Fibroblast of lung (primary cell): ENCODE measurements around the gene NCAM2. TPM values are rescaled to one million over a fixed set of nuclear protein-coding genes. Genes with fewer than 3 reads are reported as not detected.

Experiments
- DNase-seq, 2 donors: peaks; one replicate each; pipeline versions ENCODE4 v3.0.0 to v3.0.0-alpha.2; 2010; ENCODE audit warnings: low read depth in 2 of 2
- H2AFZ ChIP-seq: 2 replicates; pipeline ENCODE4 v1.5.1; 2012; ENCODE audit warnings: low read length, control low read depth, inconsistent platforms
- H3K27ac ChIP-seq: 2 replicates; pipeline ENCODE4 v1.5.1; 2011; ENCODE audit warnings: low read length, control low read depth; ENCODE audit not compliant: insufficient read depth
- H3K27me3 ChIP-seq: 2 replicates; pipeline ENCODE4 v1.5.1; 2011; ENCODE audit warnings: mild to moderate bottlenecking, low read length; ENCODE audit not compliant: control insufficient read depth, insufficient read depth
- H3K36me3 ChIP-seq: 2 replicates; pipeline ENCODE4 v1.5.1; 2011; ENCODE audit warnings: low read length; ENCODE audit not compliant: control insufficient read depth, insufficient read depth
- H3K4me1 ChIP-seq: 2 replicates; pipeline ENCODE4 v1.5.1; 2011; ENCODE audit warnings: low read length; ENCODE audit not compliant: control insufficient read depth, insufficient read depth; ENCODE audit errors: extremely low read depth
- H3K4me2 ChIP-seq: 2 replicates; pipeline ENCODE4 v1.5.1; 2011; ENCODE audit warnings: low read length, control low read depth; ENCODE audit not compliant: insufficient read depth; ENCODE audit errors: extremely low read depth
- H3K4me3 ChIP-seq, 4 experiments: fragments of 200-600 bp in 1 of 4; sonication (generic) in 1 of 4; replicated peaks in 1 of 4; 2 replicates each; pipeline ENCODE4 v1.5.1; 2011 to 2016; ENCODE audit warnings: low read length in 4 of 4, low read depth in 3 of 4, mild to moderate bottlenecking in 3 of 4, control low read depth in 2 of 4, inconsistent platforms in 1 of 4, mixed read lengths in 1 of 4; ENCODE audit not compliant: insufficient read depth in 1 of 4; ENCODE audit errors: control extremely low read depth in 1 of 4
- H3K79me2 ChIP-seq: 2 replicates; pipeline ENCODE4 v1.5.1; 2012; ENCODE audit warnings: mild to moderate bottlenecking, low read length, inconsistent platforms; ENCODE audit not compliant: control insufficient read depth, insufficient read depth
- H3K9ac ChIP-seq: 2 replicates; pipeline ENCODE4 v1.5.1; 2011; ENCODE audit warnings: mild to moderate bottlenecking, low read length, control low read depth; ENCODE audit not compliant: insufficient read depth
- H3K9me3 ChIP-seq: 2 replicates; pipeline ENCODE4 v1.5.1; 2012; ENCODE audit warnings: low read depth, low read length; ENCODE audit not compliant: control insufficient read depth, insufficient read depth
- H4K20me1 ChIP-seq: 2 replicates; pipeline ENCODE4 v1.5.1; 2011; ENCODE audit warnings: low read length; ENCODE audit not compliant: control insufficient read depth, insufficient read depth; ENCODE audit errors: extremely low read depth
- EZH2 ChIP-seq: IDR thresholded peaks from 2 replicates; pipeline ENCODE4 v1.5.1; 2012; ENCODE audit warnings: low read length, control low read depth, mild to moderate bottlenecking; ENCODE audit errors: missing control alignments
- polyA plus RNA-seq, 2 donors: library from polyadenylated mRNA; depleted of rRNA in 1 of 2; stranded (reverse) in 1 of 2; unstranded in 1 of 2; fragments of >200 nt; gene quantifications; 2 replicates each; pipeline ENCODE4 v1.2.1, GENCODE V29; 2011 to 2012; ENCODE audit warnings: missing spikeins in 1 of 2
- total RNA-seq: library from RNA; depleted of rRNA; stranded (reverse); fragments of >200 nt; gene quantifications from 2 replicates; pipeline ENCODE4 v1.2.1, GENCODE V29; 2014
- TF ChIP-seq, protein P1 (sequence below), 2 donors: IDR thresholded peaks in 1 of 2; conservative IDR thresholded peaks in 1 of 2; 1 replicate in 1 of 2; 2 replicates in 1 of 2; pipeline ENCODE4 v1.5.1; 2011 to 2012; ENCODE audit warnings: low read length in 2 of 2, control low read depth in 1 of 2, inconsistent platforms in 1 of 2, low read depth in 1 of 2, mild to moderate bottlenecking in 1 of 2

NCAM2 gene
- total and polyA plus RNA-seq, 2 donors (not counting 1 experiment from before 2014, with no cell fraction given) = 5.6 to 11.1 TPM

DNA sequence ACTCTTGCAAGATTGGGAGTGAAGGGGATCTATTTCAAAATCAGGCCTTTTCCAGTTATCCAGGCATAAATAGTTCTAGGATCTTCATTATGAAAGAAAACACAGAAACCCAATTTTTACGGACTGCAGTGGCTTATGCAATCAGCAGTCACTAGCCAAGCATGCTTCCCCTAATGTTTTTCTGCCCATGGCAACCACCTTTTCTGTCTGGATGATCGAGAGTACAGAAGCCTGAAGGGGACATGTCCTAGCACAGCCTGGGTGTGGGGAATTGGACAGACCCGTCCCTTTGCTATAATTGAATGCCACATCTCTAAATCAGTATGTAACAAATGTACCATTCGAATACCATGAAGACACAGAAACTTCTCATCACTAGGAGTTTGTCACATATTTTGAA lies 29.8 kb upstream of the NCAM2 start:
- Histone ChIP-seq H3K4me1 (no peaks in the 10 kb centered on the region), H3K27me3 (no peaks in the 10 kb centered on the region), H3K9ac (no peak overlapping the region), H3K27ac (no peak overlapping the region), H3K9me3 (no peaks in the 10 kb centered on the region), H4K20me1 (no peaks in the 10 kb centered on the region), H3K36me3 (no peaks in the 10 kb centered on the region), H3K4me3 (no peak overlapping the region), H2AFZ (no peak overlapping the region), H3K4me2 (no peak overlapping the region), H3K79me2 (no peaks in the 10 kb centered on the region)
- TF ChIP-seq, protein P1, sequence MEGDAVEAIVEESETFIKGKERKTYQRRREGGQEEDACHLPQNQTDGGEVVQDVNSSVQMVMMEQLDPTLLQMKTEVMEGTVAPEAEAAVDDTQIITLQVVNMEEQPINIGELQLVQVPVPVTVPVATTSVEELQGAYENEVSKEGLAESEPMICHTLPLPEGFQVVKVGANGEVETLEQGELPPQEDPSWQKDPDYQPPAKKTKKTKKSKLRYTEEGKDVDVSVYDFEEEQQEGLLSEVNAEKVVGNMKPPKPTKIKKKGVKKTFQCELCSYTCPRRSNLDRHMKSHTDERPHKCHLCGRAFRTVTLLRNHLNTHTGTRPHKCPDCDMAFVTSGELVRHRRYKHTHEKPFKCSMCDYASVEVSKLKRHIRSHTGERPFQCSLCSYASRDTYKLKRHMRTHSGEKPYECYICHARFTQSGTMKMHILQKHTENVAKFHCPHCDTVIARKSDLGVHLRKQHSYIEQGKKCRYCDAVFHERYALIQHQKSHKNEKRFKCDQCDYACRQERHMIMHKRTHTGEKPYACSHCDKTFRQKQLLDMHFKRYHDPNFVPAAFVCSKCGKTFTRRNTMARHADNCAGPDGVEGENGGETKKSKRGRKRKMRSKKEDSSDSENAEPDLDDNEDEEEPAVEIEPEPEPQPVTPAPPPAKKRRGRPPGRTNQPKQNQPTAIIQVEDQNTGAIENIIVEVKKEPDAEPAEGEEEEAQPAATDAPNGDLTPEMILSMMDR (conservative IDR thresholded peaks at IDR 0.05 in 1 of 2, IDR thresholded peaks at IDR 0.05 in 1 of 2; ENCODE audit: low read depth in 1 of 2, low read length in 2 of 2) = no peak
- TF ChIP-seq EZH2 = no peak
- peak in 1 of 2 donors; percentile 7 for DNase-seq

DNA sequence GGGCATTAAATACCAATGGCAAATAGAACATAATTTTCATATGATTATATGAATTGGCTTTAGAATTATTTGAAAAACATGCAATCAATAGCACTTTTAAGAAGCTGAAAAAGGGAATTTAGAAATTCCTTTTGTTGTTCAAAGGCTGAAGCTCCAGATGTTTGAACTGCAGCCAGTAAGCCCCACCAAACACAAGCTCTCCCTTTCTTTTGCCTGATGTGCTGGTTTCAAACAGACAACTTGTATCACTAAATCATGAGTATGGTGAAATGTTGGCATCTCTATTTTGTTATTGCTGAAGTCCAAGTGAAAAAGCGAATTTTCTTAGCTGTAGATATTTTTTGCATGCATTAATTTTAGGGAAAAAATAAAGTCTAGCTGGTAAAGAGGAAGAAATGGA lies 27.5 kb upstream of the NCAM2 start:
- Histone ChIP-seq H3K27ac (no peak overlapping the region), H2AFZ (no peak overlapping the region), H3K9ac (no peak overlapping the region), H3K4me3 (no peak overlapping the region), H3K36me3 (no peaks in the 10 kb centered on the region), H3K4me2 (no peak overlapping the region), H3K27me3 (no peaks in the 10 kb centered on the region), H4K20me1 (no peaks in the 10 kb centered on the region), H3K4me1 (no peaks in the 10 kb centered on the region), H3K9me3 (no peaks in the 10 kb centered on the region), H3K79me2 (no peaks in the 10 kb centered on the region)
- DNase-seq = no peak
- no peak for TF ChIP-seq EZH2
- TF ChIP-seq, protein P1 (conservative IDR thresholded peaks at IDR 0.05 in 1 of 2, IDR thresholded peaks at IDR 0.05 in 1 of 2; ENCODE audit: low read depth in 1 of 2, low read length in 2 of 2) = no peak

DNA sequence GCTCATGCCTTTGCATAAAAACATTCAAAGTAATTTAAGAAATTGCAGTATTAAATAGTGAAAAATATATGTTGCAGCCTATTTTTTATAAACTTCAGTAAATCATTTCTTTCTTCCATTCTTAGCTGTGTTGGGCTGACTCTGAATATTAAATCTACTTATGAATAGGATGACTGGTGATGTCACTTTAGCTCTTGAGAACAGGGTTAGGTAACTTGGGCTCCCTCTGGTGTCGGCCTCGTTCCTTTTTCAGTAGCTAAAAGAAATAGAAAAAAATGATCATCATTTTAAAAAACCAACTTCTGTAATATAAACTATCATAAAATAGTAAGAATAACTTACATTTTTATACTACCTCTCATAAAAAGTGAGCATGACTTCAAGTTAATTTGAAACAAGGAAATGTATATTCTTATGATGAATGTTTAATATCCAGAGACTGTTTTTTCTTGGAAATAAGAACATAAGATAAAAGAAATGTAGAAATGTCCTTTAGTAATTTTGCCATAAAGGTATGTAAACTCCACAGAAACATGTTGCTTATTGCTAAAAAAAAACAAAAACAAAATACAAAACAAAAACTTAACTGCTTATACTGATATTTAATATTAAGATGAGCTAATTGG lies 26.8 kb upstream of the NCAM2 start:
- DNase-seq = peak; percentile 56 to 74
- H3K4me1 ChIP-seq = no peaks in the 10 kb centered on the region

More for the DNA sequence above, 26.8 kb upstream of the NCAM2 start:
- Histone ChIP-seq H2AFZ (no peak overlapping the region), H3K9me3 (no peaks in the 10 kb centered on the region), H3K36me3 (no peaks in the 10 kb centered on the region), H3K27ac (no peak overlapping the region), H4K20me1 (no peaks in the 10 kb centered on the region), H3K4me2 (no peak overlapping the region), H3K9ac (no peak overlapping the region), H3K4me3 (no peak overlapping the region), H3K79me2 (no peaks in the 10 kb centered on the region), H3K27me3 (no peaks in the 10 kb centered on the region)
- TF ChIP-seq, protein P1 (conservative IDR thresholded peaks at IDR 0.05 in 1 of 2, IDR thresholded peaks at IDR 0.05 in 1 of 2; ENCODE audit: low read depth in 1 of 2, low read length in 2 of 2) = peak; percentile 42 to 63
- TF ChIP-seq EZH2 = no peak
